GM18861 (cell line): Measurements from ENCODE around the gene PHACTR2.
"Not testable (repeated sequence)": the region's sequence is repeated elsewhere in the genome, so short reads cannot be mapped to it uniquely, and the experiment has no call there.

ENCODE experiments used
- ATAC-seq: cut with Tn5 transposase; IDR thresholded peaks from one replicate; pipeline ENCODE4 v1.9.1; 2021; ENCODE audit not compliant: unreplicated experiment

PHACTR2 gene

GRCh38 chr6:143738072-143738690, 60.4 kb downstream of the PHACTR2 start:
- not testable (repeated sequence) for ATAC-seq

- ATAC-seq: no peak
Observed at GRCh38 chr6:143739341-143739851, 61.6 kb downstream of the PHACTR2 start.

- no peak for ATAC-seq
Observed at GRCh38 chr6:143740213-143740612, 62.4 kb downstream of the PHACTR2 start.

GRCh38 chr6:143741480-143741879, 63.7 kb downstream of the PHACTR2 start:
- ATAC-seq: no peak

GRCh38 chr6:143742070-143742954, 64.5 kb downstream of the PHACTR2 start:
- no peak for ATAC-seq

GRCh38 chr6:143742955-143743255, 65.1 kb downstream of the PHACTR2 start:
- no peak for ATAC-seq

GRCh38 chr6:143743301-143744166, 65.8 kb downstream of the PHACTR2 start:
- ATAC-seq: no peak

- ATAC-seq: no peak
Observed at GRCh38 chr6:143744551-143745165, 66.9 kb downstream of the PHACTR2 start.

GRCh38 chr6:143745166-143746133, 67.7 kb downstream of the PHACTR2 start:
- ATAC-seq: no peak

- no peak for ATAC-seq
Observed at GRCh38 chr6:143746202-143747119, 68.7 kb downstream of the PHACTR2 start.

GRCh38 chr6:143747347-143747842, 69.6 kb downstream of the PHACTR2 start:
- no peak for ATAC-seq

- ATAC-seq: no peak
Observed at GRCh38 chr6:143749891-143750290, 72.1 kb downstream of the PHACTR2 start.

GRCh38 chr6:143750877-143751276, 73.1 kb downstream of the PHACTR2 start:
- no peak for ATAC-seq

- no peak for ATAC-seq
Observed at GRCh38 chr6:143752459-143752858, 74.7 kb downstream of the PHACTR2 start.

- no peak for ATAC-seq
Observed at GRCh38 chr6:143753678-143754077, 75.9 kb downstream of the PHACTR2 start.

- ATAC-seq: no peak
Observed at GRCh38 chr6:143754204-143754603, 76.4 kb downstream of the PHACTR2 start.

GRCh38 chr6:143755301-143755744, 77.6 kb downstream of the PHACTR2 start:
- ATAC-seq: no peak

GRCh38 chr6:143757346-143757832, 79.6 kb downstream of the PHACTR2 start:
- no peak for ATAC-seq
